ENCODE results near the gene MIF4GD. TPM values are rescaled to one million over a fixed set of nuclear protein-coding genes. Genes with fewer than 3 reads are reported as not detected.

The MIF4GD gene
- total RNA-seq, 1 donor, result 8.7 TPM

GRCh38 chr17:75308732-75309629 is 38.0 kb upstream of the MIF4GD start:
- Histone ChIP-seq H3K36me3 (ENCODE audit: insufficient read depth, low read length) (no peaks in the 10 kb centered on the region), H3K27ac (ENCODE audit: low read depth, low read length) (no peak overlapping the region), H4K20me1 (ENCODE audit: insufficient read depth, low read length) (no peaks in the 10 kb centered on the region), H3K4me3 (ENCODE audit: insufficient read depth, low read length) (no peak overlapping the region), H2AFZ (ENCODE audit: low read length) (no peak overlapping the region), H3K79me2 (ENCODE audit: insufficient read depth, low read length) (no peaks in the 10 kb centered on the region), H3K27me3 (ENCODE audit: insufficient read depth, low read length) (no peaks in the 10 kb centered on the region), H3K4me2 (ENCODE audit: insufficient read depth, low read length) (no peak overlapping the region), H3K4me1 (ENCODE audit: insufficient read depth, low read length) (no peaks in the 10 kb centered on the region), H3K9me3 (ENCODE audit: low read depth, low read length) (no peaks in the 10 kb centered on the region)
- TF ChIP-seq, protein P1, sequence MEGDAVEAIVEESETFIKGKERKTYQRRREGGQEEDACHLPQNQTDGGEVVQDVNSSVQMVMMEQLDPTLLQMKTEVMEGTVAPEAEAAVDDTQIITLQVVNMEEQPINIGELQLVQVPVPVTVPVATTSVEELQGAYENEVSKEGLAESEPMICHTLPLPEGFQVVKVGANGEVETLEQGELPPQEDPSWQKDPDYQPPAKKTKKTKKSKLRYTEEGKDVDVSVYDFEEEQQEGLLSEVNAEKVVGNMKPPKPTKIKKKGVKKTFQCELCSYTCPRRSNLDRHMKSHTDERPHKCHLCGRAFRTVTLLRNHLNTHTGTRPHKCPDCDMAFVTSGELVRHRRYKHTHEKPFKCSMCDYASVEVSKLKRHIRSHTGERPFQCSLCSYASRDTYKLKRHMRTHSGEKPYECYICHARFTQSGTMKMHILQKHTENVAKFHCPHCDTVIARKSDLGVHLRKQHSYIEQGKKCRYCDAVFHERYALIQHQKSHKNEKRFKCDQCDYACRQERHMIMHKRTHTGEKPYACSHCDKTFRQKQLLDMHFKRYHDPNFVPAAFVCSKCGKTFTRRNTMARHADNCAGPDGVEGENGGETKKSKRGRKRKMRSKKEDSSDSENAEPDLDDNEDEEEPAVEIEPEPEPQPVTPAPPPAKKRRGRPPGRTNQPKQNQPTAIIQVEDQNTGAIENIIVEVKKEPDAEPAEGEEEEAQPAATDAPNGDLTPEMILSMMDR (IDR thresholded peaks at IDR 0.05; ENCODE audit: extremely low read depth, low read depth, low read length), result no peak
- peak; percentile 68 for DNase-seq (ENCODE audit: insufficient read length, low spot score, missing footprints)

GRCh38 chr17:75307957-75308731 is 37.1 kb upstream of the MIF4GD start:
- Histone ChIP-seq H3K27me3 (ENCODE audit: insufficient read depth, low read length) (no peaks in the 10 kb centered on the region), H3K36me3 (ENCODE audit: insufficient read depth, low read length) (no peaks in the 10 kb centered on the region), H3K27ac (ENCODE audit: low read depth, low read length) (no peak overlapping the region), H3K4me3 (ENCODE audit: insufficient read depth, low read length) (no peak overlapping the region), H4K20me1 (ENCODE audit: insufficient read depth, low read length) (no peaks in the 10 kb centered on the region), H2AFZ (ENCODE audit: low read length) (no peak overlapping the region), H3K9me3 (ENCODE audit: low read depth, low read length) (no peaks in the 10 kb centered on the region), H3K4me1 (ENCODE audit: insufficient read depth, low read length) (no peaks in the 10 kb centered on the region), H3K4me2 (ENCODE audit: insufficient read depth, low read length) (no peak overlapping the region), H3K79me2 (ENCODE audit: insufficient read depth, low read length) (no peaks in the 10 kb centered on the region)
- DNase-seq (ENCODE audit: insufficient read length, low spot score, missing footprints), result peak; percentile 48
- TF ChIP-seq, protein P1 (IDR thresholded peaks at IDR 0.05; ENCODE audit: extremely low read depth, low read depth, low read length), result no peak

DNA sequence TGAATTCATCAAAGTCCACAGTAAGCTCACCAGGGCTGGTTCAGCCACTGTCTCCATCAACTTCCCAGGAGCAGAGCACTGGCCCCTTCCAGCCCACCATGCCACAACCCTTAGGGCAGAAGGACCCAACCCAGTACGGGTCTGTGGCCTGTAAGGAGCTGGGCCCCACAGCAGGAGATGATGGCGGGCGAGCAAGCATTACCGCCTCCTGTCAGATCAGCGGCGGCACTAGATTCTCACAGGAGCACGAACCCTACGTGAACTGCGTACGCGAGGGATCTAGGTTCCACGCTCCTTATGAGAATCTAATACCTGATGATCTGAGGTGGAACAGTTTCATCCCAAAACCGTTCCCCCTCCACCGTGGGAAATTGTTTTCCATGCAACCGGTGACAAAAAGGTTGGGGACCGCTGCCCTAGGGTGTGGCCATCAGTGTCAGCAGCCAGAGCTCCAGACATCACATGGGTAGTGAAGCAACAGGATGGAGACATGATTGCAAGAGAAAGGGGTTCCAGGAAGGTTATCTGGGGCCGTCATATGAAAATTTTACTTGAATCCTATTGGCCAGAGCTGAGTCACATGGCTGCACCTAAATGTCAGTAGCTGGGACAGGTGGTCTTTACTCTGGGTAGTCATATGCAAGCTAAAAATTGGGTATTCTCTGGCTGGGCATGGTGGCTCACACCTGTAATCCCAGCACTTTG is 30.6 kb upstream of the MIF4GD start:
- no peaks in the 10 kb centered on the region for H3K27me3 ChIP-seq (ENCODE audit: insufficient read depth, low read length)
- H3K4me1 ChIP-seq (ENCODE audit: insufficient read depth, low read length), result no peaks in the 10 kb centered on the region
- H3K4me3 ChIP-seq (ENCODE audit: insufficient read depth, low read length), result no peak overlapping the region
- no peak overlapping the region for H2AFZ ChIP-seq (ENCODE audit: low read length)
- no peaks in the 10 kb centered on the region for H3K36me3 ChIP-seq (ENCODE audit: insufficient read depth, low read length)
- TF ChIP-seq, protein P1 (IDR thresholded peaks at IDR 0.05; ENCODE audit: extremely low read depth, low read depth, low read length), result no peak
- DNase-seq (ENCODE audit: insufficient read length, low spot score, missing footprints), result no peak
- no peaks in the 10 kb centered on the region for H3K9me3 ChIP-seq (ENCODE audit: low read depth, low read length)
- H3K79me2 ChIP-seq (ENCODE audit: insufficient read depth, low read length), result no peaks in the 10 kb centered on the region
- H3K27ac ChIP-seq (ENCODE audit: low read depth, low read length), result no peak overlapping the region
- H3K4me2 ChIP-seq (ENCODE audit: insufficient read depth, low read length), result no peak overlapping the region
- H4K20me1 ChIP-seq (ENCODE audit: insufficient read depth, low read length), result no peaks in the 10 kb centered on the region

Data from osteoblast (primary cell).